CD8-positive, alpha-beta memory T cell (primary cell): Measurements from ENCODE around the gene ASTN2. TPM values are rescaled to one million over a fixed set of nuclear protein-coding genes. Genes with fewer than 3 reads are reported as not detected.
A peak's percentile ranks its signal among the peaks of the same experiment; 100 is the strongest.

Experiments
- CTCF ChIA-PET: fragments of 350-600 bp; sonication (Branson Sonifier 250); formaldehyde crosslinking; loops from one replicate; lab custom pipeline; 2021; ENCODE audit warnings: antibody characterized with exemption; lab: Charles Lee
- POLR2A ChIA-PET: fragments of 350-600 bp; sonication (Branson Sonifier 250); formaldehyde crosslinking; loops from one replicate; lab custom pipeline; 2021; ENCODE audit warnings: antibody characterized with exemption; lab: Charles Lee
- DNase-seq, 5 donors: peaks; one replicate each; pipeline versions ENCODE4 v3.0.0 to v3.0.0-alpha.2; 2020 to 2022; ENCODE audit warnings: mixed read lengths in 1 of 5
- H3K27ac ChIP-seq: one replicate; pipeline ENCODE4 v1.7.0; 2013; ENCODE audit warnings: low read depth, mild to moderate bottlenecking, low read length, moderate library complexity
- H3K27me3 ChIP-seq: 2 replicates; pipeline ENCODE4 v1.7.0; 2013; ENCODE audit warnings: low read length, mild to moderate bottlenecking; ENCODE audit not compliant: insufficient read depth, poor library complexity, severe bottlenecking
- H3K36me3 ChIP-seq: 2 replicates; pipeline ENCODE4 v1.7.0; 2013; ENCODE audit warnings: mild to moderate bottlenecking, low read length, moderate library complexity; ENCODE audit not compliant: insufficient read depth
- H3K4me1 ChIP-seq: 2 replicates; pipeline ENCODE4 v1.7.0; 2013; ENCODE audit warnings: mild to moderate bottlenecking, low read length, moderate library complexity; ENCODE audit not compliant: insufficient read depth
- H3K4me3 ChIP-seq: 2 replicates; pipeline ENCODE4 v1.7.0; 2013; ENCODE audit warnings: mild to moderate bottlenecking, low read length
- H3K9me3 ChIP-seq: 2 replicates; pipeline ENCODE4 v1.7.0; 2013; ENCODE audit warnings: mild to moderate bottlenecking, low read length
- H3K27ac Mint-ChIP-seq, 8 donors: one replicate each; pipeline ENCODE4 v1.8.0; 2020 to 2021; ENCODE audit warnings: mixed read lengths in 8 of 8, mild to moderate bottlenecking in 6 of 8, inconsistent platforms in 3 of 8, moderate library complexity in 3 of 8
- H3K27me3 Mint-ChIP-seq, 2 donors: one replicate each; pipeline ENCODE4 v1.8.0; 2020 to 2021; ENCODE audit warnings: mixed read lengths in 2 of 2, mild to moderate bottlenecking in 1 of 2, moderate library complexity in 1 of 2
- H3K36me3 Mint-ChIP-seq, 3 donors: one replicate each; pipeline ENCODE4 v1.8.0; 2020 to 2021; ENCODE audit warnings: mixed read lengths in 3 of 3, inconsistent platforms in 1 of 3, mild to moderate bottlenecking in 1 of 3
- H3K4me1 Mint-ChIP-seq, 3 donors: one replicate each; pipeline ENCODE4 v1.8.0; 2020 to 2021; ENCODE audit warnings: mixed read lengths in 3 of 3, inconsistent platforms in 1 of 3, mild to moderate bottlenecking in 1 of 3
- H3K4me3 Mint-ChIP-seq, 7 donors: one replicate each; pipeline ENCODE4 v1.8.0; 2020 to 2021; ENCODE audit warnings: mixed read lengths in 7 of 7, mild to moderate bottlenecking in 6 of 7, moderate library complexity in 4 of 7, inconsistent platforms in 2 of 7
- H3K9me3 Mint-ChIP-seq, 5 donors: one replicate each; pipeline ENCODE4 v1.8.0; 2020 to 2022; ENCODE audit warnings: mixed read lengths in 5 of 5, mild to moderate bottlenecking in 3 of 5, moderate library complexity in 2 of 5, inconsistent platforms in 1 of 5
- polyA plus RNA-seq: library from polyadenylated mRNA; unstranded; fragments of 300-500 nt; fragmentation: Illumina TruSeq; gene quantifications from one replicate; pipeline ENCODE4 v1.2.3, GENCODE V29; 2021
- total RNA-seq, 2 experiments: library from RNA; stranded (reverse); gene quantifications; one replicate each; pipeline ENCODE4 v1.2.3, GENCODE V29; 2021

The ASTN2 gene
- total and polyA plus RNA-seq, 3 experiments from 2014 or later, result 4.1 to 4.8 (median 4.2) TPM

GRCh38 chr9:116966199-116966598, 448.7 kb downstream of the ASTN2 start:
- H3K27me3 ChIP-seq, result no peaks in the 10 kb centered on the region
- CTCF ChIA-PET, result no interaction called here

DNA sequence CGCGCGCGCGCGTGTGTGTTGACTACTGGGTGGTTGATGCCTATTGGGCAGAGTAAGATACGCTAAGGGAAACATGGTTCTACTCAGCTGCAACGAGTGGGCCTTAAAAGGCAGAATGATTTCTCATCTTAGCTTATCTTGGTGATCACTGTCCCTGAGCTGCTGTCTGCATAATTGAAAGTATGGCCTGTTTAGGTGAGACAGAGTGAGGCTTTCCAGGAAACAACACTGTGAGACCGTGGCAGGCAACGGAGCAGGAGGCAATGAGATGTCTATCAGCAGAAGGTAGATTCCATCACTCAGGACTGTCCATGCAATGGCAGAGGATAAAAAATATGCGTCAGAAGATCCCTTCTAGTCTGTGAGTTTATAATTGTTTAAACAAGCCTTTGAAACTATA, 450.6 kb downstream of the ASTN2 start:
- no peak overlapping the region for H3K27ac Mint-ChIP-seq
- ChIA-PET CTCF (no interaction called here), POLR2A (no interaction called here)
- peaks cover 0 to 3% of the 10 kb centered on the region in 2 donors for H3K27me3 Mint-ChIP-seq
- H3K9me3 Mint-ChIP-seq, result peaks cover 0 to 4% (median 3%) of the 10 kb centered on the region in 5 donors
- no peaks in the 10 kb centered on the region for H3K4me1 ChIP-seq
- H3K4me3 ChIP-seq, result no peak overlapping the region
- no peak overlapping the region for H3K4me3 Mint-ChIP-seq
- H3K27me3 ChIP-seq, result no peaks in the 10 kb centered on the region
- H3K4me1 Mint-ChIP-seq, result no peaks in the 10 kb centered on the region
- no peaks in the 10 kb centered on the region for H3K36me3 Mint-ChIP-seq
- H3K27ac ChIP-seq, result no peak overlapping the region
- no peaks in the 10 kb centered on the region for H3K36me3 ChIP-seq
- no peaks in the 10 kb centered on the region for H3K9me3 ChIP-seq
- DNase-seq, result no peak

More at GRCh38 chr9:116966199-116966598, 448.7 kb downstream of the ASTN2 start:
- Mint-ChIP-seq H3K9me3 (peaks cover 0 to 4% (median 3%) of the 10 kb centered on the region in 5 donors), H3K27me3 (peaks cover 0 to 3% of the 10 kb centered on the region in 2 donors), H3K27ac (no peak overlapping the region), H3K36me3 (no peaks in the 10 kb centered on the region), H3K4me3 (no peak overlapping the region), H3K4me1 (no peaks in the 10 kb centered on the region)
- Histone ChIP-seq H3K4me3 (no peak overlapping the region), H3K36me3 (no peaks in the 10 kb centered on the region), H3K27ac (no peak overlapping the region), H3K4me1 (no peaks in the 10 kb centered on the region), H3K9me3 (no peaks in the 10 kb centered on the region)
- no peak for DNase-seq
- POLR2A ChIA-PET, result no interaction called here

DNA sequence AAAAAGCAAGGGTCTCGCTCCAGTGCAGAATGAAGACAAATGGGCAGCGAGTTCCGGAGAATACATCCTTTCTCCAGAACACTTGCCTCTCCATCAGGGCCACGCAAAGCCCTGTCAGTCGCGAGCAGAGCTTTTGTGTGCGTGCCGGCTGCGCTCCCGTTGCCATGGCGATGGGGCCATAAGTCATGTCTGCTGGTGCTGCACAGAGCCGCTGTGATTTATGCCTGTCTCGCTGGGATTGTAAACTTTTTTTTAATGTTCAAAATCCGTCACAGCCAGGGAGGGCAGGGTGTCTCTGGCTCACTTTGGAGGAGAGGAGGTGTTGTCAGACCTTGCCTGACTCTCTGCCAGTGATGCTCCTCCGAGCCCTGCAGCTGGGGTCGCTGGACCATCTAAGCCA, 455.0 kb downstream of the ASTN2 start:
- H3K4me1 ChIP-seq, result no peaks in the 10 kb centered on the region
- H3K27ac ChIP-seq, result no peak overlapping the region
- no peaks in the 10 kb centered on the region for H3K36me3 ChIP-seq
- DNase-seq, result no peak
- ChIA-PET POLR2A (no interaction called here), CTCF (no interaction called here)
- H3K4me3 ChIP-seq, result no peak overlapping the region
- peaks cover 0 to 5% (median 3%) of the 10 kb centered on the region in 5 donors for H3K9me3 Mint-ChIP-seq
- no peak overlapping the region for H3K27ac Mint-ChIP-seq
- no peaks in the 10 kb centered on the region for H3K4me1 Mint-ChIP-seq
- H3K27me3 Mint-ChIP-seq, result peaks cover 0 to 4% of the 10 kb centered on the region in 2 donors
- H3K9me3 ChIP-seq, result no peaks in the 10 kb centered on the region
- no peaks in the 10 kb centered on the region for H3K27me3 ChIP-seq
- no peaks in the 10 kb centered on the region for H3K36me3 Mint-ChIP-seq
- H3K4me3 Mint-ChIP-seq, result no peak overlapping the region

DNA sequence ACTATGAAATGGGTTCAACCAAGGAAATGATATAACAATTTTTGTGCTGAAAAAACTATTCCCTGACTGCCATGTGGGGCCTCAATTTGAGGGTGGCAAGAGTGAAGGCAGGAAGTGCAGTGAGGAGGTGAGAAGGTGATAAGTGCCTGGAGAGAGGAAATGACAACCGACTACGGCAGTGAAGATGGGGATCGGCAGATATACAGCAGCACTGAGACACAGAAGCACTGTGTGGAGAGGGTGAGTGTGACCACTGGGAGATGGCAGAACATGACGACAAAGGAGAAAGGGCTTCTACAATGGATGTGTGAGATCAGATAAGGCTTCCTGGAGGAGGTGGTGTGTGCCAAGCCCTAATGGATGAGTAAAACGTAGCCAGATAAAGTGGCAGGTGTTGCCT, 456.0 kb downstream of the ASTN2 start:
- no peak overlapping the region for H3K4me3 Mint-ChIP-seq

DNA sequence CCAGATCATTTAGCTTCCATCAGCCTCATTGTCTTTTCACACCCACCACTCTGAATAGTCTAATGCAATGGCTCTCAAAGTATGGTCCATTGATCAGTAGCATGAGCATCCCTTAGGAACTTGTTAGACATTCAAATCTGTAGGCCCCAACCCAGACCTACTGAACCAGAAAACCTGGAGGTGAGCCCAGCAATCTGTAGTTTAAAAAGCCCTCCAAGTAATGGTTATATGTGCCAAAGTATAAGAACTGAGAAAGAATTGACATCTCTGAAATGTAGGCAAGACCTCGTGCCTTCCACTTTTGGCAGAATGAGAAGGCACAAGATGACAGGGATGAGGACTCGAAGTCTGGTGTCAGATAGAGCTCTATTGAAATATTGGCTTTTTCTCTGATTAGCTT, 460.1 kb downstream of the ASTN2 start:
- H3K4me3 Mint-ChIP-seq, result no peak overlapping the region
- Histone ChIP-seq H3K27ac (no peak overlapping the region), H3K36me3 (no peaks in the 10 kb centered on the region), H3K4me3 (no peak overlapping the region), H3K9me3 (no peaks in the 10 kb centered on the region), H3K27me3 (no peaks in the 10 kb centered on the region), H3K4me1 (no peaks in the 10 kb centered on the region)
- no peaks in the 10 kb centered on the region for H3K4me1 Mint-ChIP-seq
- no peaks in the 10 kb centered on the region for H3K36me3 Mint-ChIP-seq
- peaks cover 0 to 5% (median 0%) of the 10 kb centered on the region in 5 donors for H3K9me3 Mint-ChIP-seq
- no peak for DNase-seq
- H3K27ac Mint-ChIP-seq, result no peak overlapping the region
- ChIA-PET POLR2A (no interaction called here), CTCF (no interaction called here)
- peaks cover 0 to 1% of the 10 kb centered on the region in 2 donors for H3K27me3 Mint-ChIP-seq

More for the DNA sequence above, 456.0 kb downstream of the ASTN2 start:
- CTCF ChIA-PET, result no interaction called here
- no peaks in the 10 kb centered on the region for H3K9me3 ChIP-seq
- DNase-seq, result no peak
- H3K4me1 Mint-ChIP-seq, result no peaks in the 10 kb centered on the region
- H3K27ac ChIP-seq, result no peak overlapping the region
- POLR2A ChIA-PET, result no interaction called here
- H3K4me1 ChIP-seq, result no peaks in the 10 kb centered on the region
- H3K36me3 ChIP-seq, result no peaks in the 10 kb centered on the region
- no peaks in the 10 kb centered on the region for H3K36me3 Mint-ChIP-seq
- peak overlapping the region in 2 of 8 donors; percentile 13 to 38 for H3K27ac Mint-ChIP-seq
- H3K9me3 Mint-ChIP-seq, result peaks cover 0 to 5% (median 3%) of the 10 kb centered on the region in 5 donors
- no peak overlapping the region for H3K4me3 ChIP-seq
- peaks cover 0 to 3% of the 10 kb centered on the region in 2 donors for H3K27me3 Mint-ChIP-seq
- no peaks in the 10 kb centered on the region for H3K27me3 ChIP-seq

DNA sequence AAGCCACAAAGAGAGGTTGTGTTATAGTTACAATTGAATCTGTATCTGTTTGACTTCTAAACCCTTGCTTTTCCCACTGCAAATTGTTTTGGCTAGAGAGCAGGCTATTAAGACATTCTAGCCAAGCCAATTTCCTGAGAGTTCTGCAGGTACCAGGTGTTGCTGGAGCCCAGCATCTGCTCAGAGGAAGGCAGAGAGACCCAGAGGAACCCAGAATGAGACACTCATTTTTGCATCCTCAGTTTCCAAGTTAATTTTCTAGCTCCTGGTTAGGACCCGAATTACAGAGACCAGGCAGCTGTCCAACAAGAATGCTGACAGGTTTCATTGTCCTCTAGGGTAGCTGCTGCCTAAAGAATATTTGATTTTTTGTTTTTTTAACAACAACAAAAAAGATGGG, 461.6 kb downstream of the ASTN2 start:
- Histone ChIP-seq H3K4me3 (no peak overlapping the region), H3K36me3 (no peaks in the 10 kb centered on the region), H3K27ac (no peak overlapping the region), H3K27me3 (no peaks in the 10 kb centered on the region), H3K4me1 (no peaks in the 10 kb centered on the region), H3K9me3 (no peaks in the 10 kb centered on the region)
- ChIA-PET CTCF (no interaction called here), POLR2A (no interaction called here)
- H3K27me3 Mint-ChIP-seq, result no peaks in the 10 kb centered on the region
- H3K27ac Mint-ChIP-seq, result no peak overlapping the region
- no peak overlapping the region for H3K4me3 Mint-ChIP-seq
- no peaks in the 10 kb centered on the region for H3K4me1 Mint-ChIP-seq
- H3K9me3 Mint-ChIP-seq, result peaks cover 0 to 3% (median 0%) of the 10 kb centered on the region in 5 donors
- no peak for DNase-seq
- no peaks in the 10 kb centered on the region for H3K36me3 Mint-ChIP-seq

DNA sequence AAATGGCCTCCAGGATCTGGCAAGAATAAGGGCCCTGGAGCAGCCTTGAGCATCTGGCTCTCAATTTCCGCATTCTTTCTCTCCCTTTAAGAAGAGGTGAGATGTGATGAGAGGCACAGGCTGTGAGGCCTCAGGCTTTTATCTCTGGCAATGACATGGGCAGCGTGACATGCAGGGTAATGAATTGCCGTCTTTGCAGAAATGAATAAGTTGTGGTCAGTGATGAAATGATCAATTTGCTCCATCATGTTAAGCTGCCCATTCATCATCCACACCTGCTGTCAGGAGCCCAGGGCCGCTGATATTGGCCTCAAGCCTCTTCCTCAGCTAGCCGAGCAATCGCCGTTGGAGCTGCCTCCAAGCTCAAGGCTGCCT, 462.4 kb downstream of the ASTN2 start:
- no peaks in the 10 kb centered on the region for H3K27me3 ChIP-seq
- H3K4me3 Mint-ChIP-seq, result no peak overlapping the region
- H3K4me3 ChIP-seq, result no peak overlapping the region
- POLR2A ChIA-PET, result no interaction called here
- no peak for DNase-seq
- H3K4me1 ChIP-seq, result no peaks in the 10 kb centered on the region
- no peaks in the 10 kb centered on the region for H3K27me3 Mint-ChIP-seq
- no peak overlapping the region for H3K27ac ChIP-seq
- H3K4me1 Mint-ChIP-seq, result no peaks in the 10 kb centered on the region
- CTCF ChIA-PET, result no interaction called here
- H3K36me3 ChIP-seq, result no peaks in the 10 kb centered on the region
- H3K9me3 Mint-ChIP-seq, result peaks cover 0 to 3% (median 0%) of the 10 kb centered on the region in 5 donors
- no peak overlapping the region for H3K27ac Mint-ChIP-seq
- H3K36me3 Mint-ChIP-seq, result no peaks in the 10 kb centered on the region
- no peaks in the 10 kb centered on the region for H3K9me3 ChIP-seq

- DNase-seq, result no peak
- Histone ChIP-seq H3K4me3 (no peak overlapping the region), H3K36me3 (no peaks in the 10 kb centered on the region), H3K27ac (no peak overlapping the region), H3K9me3 (no peaks in the 10 kb centered on the region), H3K4me1 (no peaks in the 10 kb centered on the region), H3K27me3 (no peaks in the 10 kb centered on the region)
- Mint-ChIP-seq H3K36me3 (no peaks in the 10 kb centered on the region), H3K27me3 (no peaks in the 10 kb centered on the region), H3K4me1 (no peaks in the 10 kb centered on the region), H3K4me3 (no peak overlapping the region), H3K9me3 (no peaks in the 10 kb centered on the region), H3K27ac (no peak overlapping the region)
- ChIA-PET POLR2A (no interaction called here), CTCF (no interaction called here)
Measured at GRCh38 chr9:116951588-116952435, 463.0 kb downstream of the ASTN2 start.
